Esophagus muscularis mucosa (tissue), 3 donors: Measurements from ENCODE around the gene TEX53.

ENCODE experiments used
- CTCF ChIP-seq, 3 experiments: fragments of 200-600 bp in 2 of 3; fragments of 450-650 bp in 1 of 3; sonication (generic) in 2 of 3; IDR thresholded peaks; one replicate each; pipeline ENCODE4 v1.5.1; 2017 to 2019; ENCODE audit warnings: antibody characterized with exemption in 3 of 3, mild to moderate bottlenecking in 2 of 3, moderate library complexity in 1 of 3
- POLR2AphosphoS5 ChIP-seq, 2 donors: sonication (generic); formaldehyde crosslinking; IDR thresholded peaks; one replicate each; pipeline ENCODE4 v1.6.1; 2017; ENCODE audit warnings: antibody characterized with exemption in 2 of 2

- no peak for TF ChIP-seq POLR2AphosphoS5 (IDR thresholded peaks at IDR 0.05)
- TF ChIP-seq CTCF (IDR thresholded peaks at IDR 0.05), result no peak
These were observed 19.8 kb upstream of the TEX53 start for GRCh38 chr9:114677418-114677817.
